ENCODE measurements around the gene TMEM181.

The TMEM181 gene

DNA sequence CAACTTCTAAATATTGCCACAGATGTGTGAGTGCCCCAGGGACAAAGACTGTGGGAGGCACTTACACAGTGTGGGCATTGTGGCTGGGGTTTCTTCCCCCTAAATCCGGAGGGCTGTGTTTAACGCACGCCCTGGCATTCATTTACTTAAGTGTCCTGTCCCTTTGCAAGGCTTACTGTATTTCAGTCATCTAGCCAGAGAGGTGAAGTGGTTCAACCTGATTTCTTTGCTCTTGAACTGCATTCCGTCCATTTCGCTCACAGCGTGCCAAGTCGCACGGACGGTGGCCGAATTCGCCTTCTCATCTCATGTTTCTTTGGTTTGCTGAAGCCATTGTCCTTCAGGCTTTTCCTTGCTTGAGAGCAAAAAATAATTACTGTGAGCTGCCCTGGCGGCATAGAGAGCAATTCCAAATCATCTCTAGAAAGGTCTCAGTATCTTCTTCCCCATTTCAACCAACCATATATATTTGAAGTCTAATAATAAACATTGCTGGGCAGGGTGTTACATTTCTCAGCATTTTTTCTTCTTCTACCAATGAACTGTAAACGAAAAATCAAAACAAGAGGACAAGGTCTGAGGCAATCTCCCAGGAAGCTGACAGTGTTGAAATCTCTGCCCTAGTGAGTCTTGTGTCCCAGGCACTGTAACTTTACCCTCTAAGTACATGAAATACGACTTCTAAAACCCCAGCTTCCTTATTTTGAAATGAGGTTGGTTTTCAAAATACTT lies 106.9 kb downstream of the TMEM181 start:
- Histone ChIP-seq H3K9me2 (replicated peaks; ENCODE audit: insufficient read depth, low read length) (no peaks in the 10 kb centered on the region), H3F3A (ENCODE audit: insufficient read depth, low read length) (no peaks in the 10 kb centered on the region), H3K4me3 (ENCODE audit: low read length) (no peak overlapping the region), H2AFZ (ENCODE audit: low read length) (no peak overlapping the region), H3K4me2 (ENCODE audit: low read depth, low read length) (no peak overlapping the region), H3K27me3 (replicated peaks; ENCODE audit: insufficient read depth, low read length) (no peaks in the 10 kb centered on the region), H3K9me3 (replicated peaks; ENCODE audit: insufficient read depth, low read length) (no peaks in the 10 kb centered on the region), H3K4me1 (ENCODE audit: low read length) (no peaks in the 10 kb centered on the region), H3K79me2 (ENCODE audit: low read length) (no peaks in the 10 kb centered on the region), H4K20me1 (ENCODE audit: insufficient read depth, low read length) (no peaks in the 10 kb centered on the region), H3K9ac (ENCODE audit: low read length) (no peak overlapping the region), H3K36me3 (replicated peaks; ENCODE audit: insufficient read depth, low read length) (no peaks in the 10 kb centered on the region), H3K27ac (ENCODE audit: low read length) (no peak overlapping the region)
- TF ChIP-seq, protein P1, sequence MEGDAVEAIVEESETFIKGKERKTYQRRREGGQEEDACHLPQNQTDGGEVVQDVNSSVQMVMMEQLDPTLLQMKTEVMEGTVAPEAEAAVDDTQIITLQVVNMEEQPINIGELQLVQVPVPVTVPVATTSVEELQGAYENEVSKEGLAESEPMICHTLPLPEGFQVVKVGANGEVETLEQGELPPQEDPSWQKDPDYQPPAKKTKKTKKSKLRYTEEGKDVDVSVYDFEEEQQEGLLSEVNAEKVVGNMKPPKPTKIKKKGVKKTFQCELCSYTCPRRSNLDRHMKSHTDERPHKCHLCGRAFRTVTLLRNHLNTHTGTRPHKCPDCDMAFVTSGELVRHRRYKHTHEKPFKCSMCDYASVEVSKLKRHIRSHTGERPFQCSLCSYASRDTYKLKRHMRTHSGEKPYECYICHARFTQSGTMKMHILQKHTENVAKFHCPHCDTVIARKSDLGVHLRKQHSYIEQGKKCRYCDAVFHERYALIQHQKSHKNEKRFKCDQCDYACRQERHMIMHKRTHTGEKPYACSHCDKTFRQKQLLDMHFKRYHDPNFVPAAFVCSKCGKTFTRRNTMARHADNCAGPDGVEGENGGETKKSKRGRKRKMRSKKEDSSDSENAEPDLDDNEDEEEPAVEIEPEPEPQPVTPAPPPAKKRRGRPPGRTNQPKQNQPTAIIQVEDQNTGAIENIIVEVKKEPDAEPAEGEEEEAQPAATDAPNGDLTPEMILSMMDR (IDR thresholded peaks at IDR 0.05; ENCODE audit: low read length) = no peak
- TF ChIP-seq EZH2phosphoT487 (IDR thresholded peaks at IDR 0.05; ENCODE audit: low read length) (no peak), EZH2 (optimal IDR thresholded peaks at IDR 0.05; ENCODE audit: low read depth, low read length) (no peak)
- DNase-seq = no peak

DNA sequence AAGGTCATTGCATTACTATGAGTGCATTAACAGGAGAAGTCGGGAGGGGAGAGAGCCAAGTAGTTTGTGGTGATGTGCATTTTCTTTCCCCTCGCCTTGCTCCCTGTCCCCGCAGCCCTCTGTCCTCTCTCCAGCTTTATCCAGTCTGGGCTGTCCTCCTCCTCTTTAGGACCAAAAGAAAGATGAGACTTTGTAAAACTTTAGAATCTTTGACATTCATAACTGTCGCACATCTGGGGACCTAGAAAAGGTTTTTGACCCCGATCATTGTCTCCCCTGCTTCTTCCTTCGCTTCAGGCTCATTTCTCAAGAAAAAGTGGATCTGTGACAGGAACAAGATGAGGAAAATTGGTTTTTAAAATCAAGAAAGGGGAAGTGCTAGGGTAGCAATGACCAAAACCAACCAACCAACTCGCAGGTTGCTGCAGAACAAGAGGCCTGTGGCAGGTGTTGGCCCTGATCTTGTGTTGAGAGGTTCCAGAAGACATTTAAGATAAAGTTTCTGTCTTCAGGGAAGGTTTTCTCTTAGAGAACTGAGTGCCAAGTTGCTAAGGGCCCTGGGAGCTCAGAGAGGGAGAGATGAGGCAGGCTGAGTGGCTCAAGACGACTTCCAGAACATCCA lies 107.6 kb downstream of the TMEM181 start:
- no peaks in the 10 kb centered on the region for H3K9me2 ChIP-seq (replicated peaks; ENCODE audit: insufficient read depth, low read length)
- H3K4me1 ChIP-seq (ENCODE audit: low read length) = no peaks in the 10 kb centered on the region
- no peak for DNase-seq
- H3F3A ChIP-seq (ENCODE audit: insufficient read depth, low read length) = no peaks in the 10 kb centered on the region
- no peaks in the 10 kb centered on the region for H4K20me1 ChIP-seq (ENCODE audit: insufficient read depth, low read length)
- H3K27me3 ChIP-seq (replicated peaks; ENCODE audit: insufficient read depth, low read length) = no peaks in the 10 kb centered on the region
- H3K36me3 ChIP-seq (replicated peaks; ENCODE audit: insufficient read depth, low read length) = no peaks in the 10 kb centered on the region
- H3K4me3 ChIP-seq (ENCODE audit: low read length) = no peak overlapping the region
- no peak overlapping the region for H2AFZ ChIP-seq (ENCODE audit: low read length)
- H3K79me2 ChIP-seq (ENCODE audit: low read length) = no peaks in the 10 kb centered on the region
- H3K9me3 ChIP-seq (replicated peaks; ENCODE audit: insufficient read depth, low read length) = no peaks in the 10 kb centered on the region
- TF ChIP-seq EZH2 (optimal IDR thresholded peaks at IDR 0.05; ENCODE audit: low read depth, low read length) (no peak), EZH2phosphoT487 (IDR thresholded peaks at IDR 0.05; ENCODE audit: low read length) (no peak)
- TF ChIP-seq, protein P1 (IDR thresholded peaks at IDR 0.05; ENCODE audit: low read length) = no peak
- no peak overlapping the region for H3K27ac ChIP-seq (ENCODE audit: low read length)
- H3K9ac ChIP-seq (ENCODE audit: low read length) = no peak overlapping the region
- H3K4me2 ChIP-seq (ENCODE audit: low read depth, low read length) = no peak overlapping the region

DNA sequence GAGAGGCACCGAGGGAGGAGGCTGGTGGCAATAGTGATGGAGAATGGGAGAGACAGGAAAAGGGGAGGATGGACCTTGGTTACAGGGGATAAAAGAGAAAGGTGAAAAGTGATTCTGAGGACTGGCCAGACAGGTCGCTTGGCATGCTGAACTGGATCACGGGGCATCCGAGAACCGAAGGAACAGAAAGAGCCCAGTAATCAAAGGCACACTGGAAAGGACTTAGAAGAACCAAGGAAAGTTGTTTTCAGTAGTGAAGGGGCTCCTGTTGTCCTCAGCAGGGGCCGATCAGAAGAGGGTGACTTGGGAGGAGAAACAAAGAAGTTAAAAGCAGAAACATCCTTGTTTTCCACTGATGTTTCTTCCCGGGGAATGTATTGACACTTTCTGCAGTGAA lies 108.8 kb downstream of the TMEM181 start:
- DNase-seq = no peak
- no peaks in the 10 kb centered on the region for H3K4me1 ChIP-seq (ENCODE audit: low read length)
- H3K27ac ChIP-seq (ENCODE audit: low read length) = no peak overlapping the region
- H3K9me3 ChIP-seq (replicated peaks; ENCODE audit: insufficient read depth, low read length) = no peaks in the 10 kb centered on the region
- no peaks in the 10 kb centered on the region for H3K79me2 ChIP-seq (ENCODE audit: low read length)
- H4K20me1 ChIP-seq (ENCODE audit: insufficient read depth, low read length) = no peaks in the 10 kb centered on the region
- no peak overlapping the region for H3K9ac ChIP-seq (ENCODE audit: low read length)
- H3K4me2 ChIP-seq (ENCODE audit: low read depth, low read length) = no peak overlapping the region
- no peak for TF ChIP-seq EZH2phosphoT487 (IDR thresholded peaks at IDR 0.05; ENCODE audit: low read length)
- TF ChIP-seq, protein P1 (IDR thresholded peaks at IDR 0.05; ENCODE audit: low read length) = no peak
- TF ChIP-seq EZH2 (optimal IDR thresholded peaks at IDR 0.05; ENCODE audit: low read depth, low read length) = no peak
- H3K9me2 ChIP-seq (replicated peaks; ENCODE audit: insufficient read depth, low read length) = no peaks in the 10 kb centered on the region
- no peaks in the 10 kb centered on the region for H3K36me3 ChIP-seq (replicated peaks; ENCODE audit: insufficient read depth, low read length)
- H3K27me3 ChIP-seq (replicated peaks; ENCODE audit: insufficient read depth, low read length) = no peaks in the 10 kb centered on the region
- H3F3A ChIP-seq (ENCODE audit: insufficient read depth, low read length) = no peaks in the 10 kb centered on the region
- H2AFZ ChIP-seq (ENCODE audit: low read length) = no peak overlapping the region
- H3K4me3 ChIP-seq (ENCODE audit: low read length) = no peak overlapping the region

All from MM.1S (cell line).